ENCODE data around the gene VAC14.

DNA sequence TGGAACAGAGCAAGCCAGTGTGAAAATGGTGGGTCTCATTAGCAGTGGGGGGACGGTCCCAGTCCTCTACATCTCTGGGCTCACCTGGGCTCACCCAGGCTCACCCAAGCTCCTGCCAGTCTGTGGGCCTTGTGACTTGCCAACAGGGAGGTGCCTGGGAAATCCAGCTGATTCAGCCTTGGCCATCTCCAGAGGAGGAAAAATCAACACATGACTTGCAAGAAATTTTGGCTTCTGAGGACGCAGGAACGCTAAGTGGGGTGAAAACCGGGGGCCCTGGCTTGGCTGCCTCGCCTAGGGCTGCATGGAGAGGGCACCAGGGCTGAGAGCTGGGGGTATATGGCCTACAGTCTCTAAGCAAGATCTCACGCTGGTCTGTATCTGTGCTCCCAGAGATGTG lies 47.7 kb downstream of the VAC14 start:
- TF ChIP-seq POLR2AphosphoS5 (IDR thresholded peaks at IDR 0.05) (no peak), EP300 (IDR thresholded peaks at IDR 0.05) (no peak), CTCF (IDR thresholded peaks at IDR 0.05) (no peak), POLR2A (IDR thresholded peaks at IDR 0.05) (no peak)
